IMR-90 (cell line): Measurements from ENCODE around the gene RNF38.

Experiments used
- CTCF ChIP-seq: conservative IDR thresholded peaks from 2 replicates; pipeline ENCODE4 v1.5.1; 2012; ENCODE audit warnings: mild to moderate bottlenecking, low read depth, low read length, improper control_type of control experiment
- ELK1 ChIP-seq: fragments of 150-350 bp; IDR thresholded peaks from 2 replicates; pipeline ENCODE4 v1.6.1; 2016; ENCODE audit warnings: low read depth, mild to moderate bottlenecking, low read length, moderate library complexity, borderline replicate concordance
- FOS ChIP-seq: fragments of 150-350 bp; IDR thresholded peaks from 2 replicates; pipeline ENCODE4 v1.6.1; 2016; ENCODE audit warnings: low read depth, low read length
- NFE2L2 ChIP-seq: fragments of 150-350 bp; IDR thresholded peaks from 2 replicates; pipeline ENCODE4 v1.6.1; 2016; ENCODE audit warnings: low read depth, mild to moderate bottlenecking, low read length
- POLR2A ChIP-seq: IDR thresholded peaks from 2 replicates; pipeline ENCODE4 v1.6.1; 2012; ENCODE audit warnings: mild to moderate bottlenecking, low read depth, low read length
- SMC3 ChIP-seq: fragments of 150-350 bp; IDR thresholded peaks from 2 replicates; pipeline ENCODE4 v1.6.1; 2016; ENCODE audit warnings: low read depth, mild to moderate bottlenecking, antibody characterized with exemption, low read length, moderate library complexity
- USF2 ChIP-seq: fragments of 150-350 bp; IDR thresholded peaks from 2 replicates; pipeline ENCODE4 v1.6.1; 2017; ENCODE audit warnings: mild to moderate bottlenecking, antibody characterized with exemption, low read length, low read depth

GRCh38 chr9:36443581-36443980 lies 43.5 kb upstream of the RNF38 start:
- TF ChIP-seq CTCF (no peak), POLR2A (no peak), FOS (no peak), USF2 (no peak), ELK1 (no peak), SMC3 (no peak), NFE2L2 (no peak)
